Right lobe of liver (tissue), 4 donors: Measurements from ENCODE around the gene SPATA7.

Source experiments
- CTCF ChIP-seq, 4 donors: fragments of 200-600 bp in 3 of 4; fragments of 450-650 bp in 1 of 4; IDR thresholded peaks; one replicate each; pipeline versions ENCODE4 v1.5.1 to v1.8.0; 2016 to 2022; ENCODE audit warnings: antibody characterized with exemption in 4 of 4, mild to moderate bottlenecking in 2 of 4
- POLR2A ChIP-seq: fragments of 450-650 bp; IDR thresholded peaks from one replicate; pipeline ENCODE4 v1.6.1; 2017; ENCODE audit warnings: antibody characterized with exemption, mild to moderate bottlenecking
- donor health status: DM: no; HTN: no; CAD: no.
- donor health status: DM: no; HTN: no; CAD: no.
- donor health status: DM: no; HTN: yes; CAD: no.

- TF ChIP-seq CTCF (IDR thresholded peaks at IDR 0.05) (no peak), POLR2A (no peak)
These were observed 53.6 kb downstream of the SPATA7 start for GRCh38 chr14:88439088-88439487.
